ENCODE measurements around the gene SRGAP1.
"Not testable (repeated sequence)": the region's sequence is repeated elsewhere in the genome, so short reads cannot be mapped to it uniquely, and the experiment has no call there.

SRGAP1 gene

DNA sequence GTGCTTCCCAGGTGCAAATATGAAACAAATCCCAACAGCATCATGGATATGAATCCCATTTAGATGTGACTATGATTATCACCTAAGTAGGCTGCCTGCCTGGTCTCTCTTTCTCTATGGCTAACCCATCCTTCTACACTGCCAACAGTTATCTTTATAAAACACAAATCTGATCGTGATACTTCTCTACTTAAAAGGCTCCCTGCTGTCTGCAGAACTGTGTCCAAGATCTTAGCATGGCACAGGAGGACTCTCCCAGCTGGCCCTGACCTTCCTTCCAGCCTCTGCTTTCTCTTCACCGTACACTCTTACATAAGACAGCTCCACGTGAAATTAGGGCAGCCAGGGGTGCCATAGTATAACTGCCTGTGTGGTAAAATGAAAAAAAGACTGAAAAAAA, 3.5 kb upstream of the SRGAP1 start:
- no peak for DNase-seq

- DNase-seq: no peak
These were observed 2.9 kb upstream of the SRGAP1 start for GRCh38 chr12:63841571-63841970.

- DNase-seq: not testable (repeated sequence)
These were observed 1.8 kb upstream of the SRGAP1 start for GRCh38 chr12:63842750-63843149.

- no peak for DNase-seq
These were observed 1.2 kb upstream of the SRGAP1 start for GRCh38 chr12:63843254-63843720.

GRCh38 chr12:63843721-63844390, 644 bp upstream of the SRGAP1 start:
- DNase-seq: peak; percentile 58

- no peak for DNase-seq
These were observed 1.2 kb downstream of the SRGAP1 start for GRCh38 chr12:63845726-63846125.

- no peak for DNase-seq
These were observed 1.9 kb downstream of the SRGAP1 start for GRCh38 chr12:63846238-63846967.

GRCh38 chr12:63848450-63848849, 4.0 kb downstream of the SRGAP1 start:
- DNase-seq: no peak

GRCh38 chr12:63849106-63849620, 4.7 kb downstream of the SRGAP1 start:
- no peak for DNase-seq

DNA sequence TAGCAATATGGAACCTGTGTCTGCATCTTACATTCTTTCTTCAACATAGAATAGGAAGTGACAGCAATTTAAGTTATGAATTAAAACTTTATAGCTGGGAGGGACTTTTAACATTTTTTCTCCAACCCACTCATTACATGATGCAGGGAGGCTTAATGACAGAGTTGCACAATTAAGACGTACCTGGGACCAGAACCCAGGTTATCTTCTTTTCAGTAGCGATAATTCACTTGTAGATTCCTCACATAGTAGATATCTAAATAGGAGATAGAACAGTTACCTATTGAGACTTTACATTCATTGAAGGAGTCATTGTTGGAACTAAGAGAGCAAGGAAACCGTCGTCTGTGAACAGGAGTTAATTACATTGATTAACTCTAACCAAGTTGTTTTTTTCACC, 5.1 kb downstream of the SRGAP1 start:
- DNase-seq: no peak

- DNase-seq: no peak
These were observed 9.5 kb downstream of the SRGAP1 start for GRCh38 chr12:63853978-63854377.

- no peak for DNase-seq
These were observed 10.8 kb downstream of the SRGAP1 start for GRCh38 chr12:63855299-63855698.

- no peak for DNase-seq
These were observed 13.5 kb downstream of the SRGAP1 start for GRCh38 chr12:63857771-63858670.

- DNase-seq: not testable (repeated sequence)
These were observed 15.4 kb downstream of the SRGAP1 start for GRCh38 chr12:63859880-63860279.

- DNase-seq: no peak
These were observed 17.9 kb downstream of the SRGAP1 start for GRCh38 chr12:63862187-63862968.

DNA sequence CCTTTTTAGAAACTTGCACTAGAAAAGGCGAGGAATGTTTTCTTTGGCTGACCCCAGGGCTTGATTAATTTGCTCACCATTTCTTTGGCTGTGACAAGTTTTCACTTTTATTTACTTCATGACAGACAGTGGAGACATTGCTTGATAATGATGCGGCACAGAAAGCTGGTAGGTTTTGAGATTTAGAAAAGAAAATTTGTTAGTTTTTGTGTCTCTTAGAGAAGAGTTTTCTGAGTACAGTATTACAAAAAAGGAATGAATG, 18.4 kb downstream of the SRGAP1 start:
- DNase-seq: no peak

DNA sequence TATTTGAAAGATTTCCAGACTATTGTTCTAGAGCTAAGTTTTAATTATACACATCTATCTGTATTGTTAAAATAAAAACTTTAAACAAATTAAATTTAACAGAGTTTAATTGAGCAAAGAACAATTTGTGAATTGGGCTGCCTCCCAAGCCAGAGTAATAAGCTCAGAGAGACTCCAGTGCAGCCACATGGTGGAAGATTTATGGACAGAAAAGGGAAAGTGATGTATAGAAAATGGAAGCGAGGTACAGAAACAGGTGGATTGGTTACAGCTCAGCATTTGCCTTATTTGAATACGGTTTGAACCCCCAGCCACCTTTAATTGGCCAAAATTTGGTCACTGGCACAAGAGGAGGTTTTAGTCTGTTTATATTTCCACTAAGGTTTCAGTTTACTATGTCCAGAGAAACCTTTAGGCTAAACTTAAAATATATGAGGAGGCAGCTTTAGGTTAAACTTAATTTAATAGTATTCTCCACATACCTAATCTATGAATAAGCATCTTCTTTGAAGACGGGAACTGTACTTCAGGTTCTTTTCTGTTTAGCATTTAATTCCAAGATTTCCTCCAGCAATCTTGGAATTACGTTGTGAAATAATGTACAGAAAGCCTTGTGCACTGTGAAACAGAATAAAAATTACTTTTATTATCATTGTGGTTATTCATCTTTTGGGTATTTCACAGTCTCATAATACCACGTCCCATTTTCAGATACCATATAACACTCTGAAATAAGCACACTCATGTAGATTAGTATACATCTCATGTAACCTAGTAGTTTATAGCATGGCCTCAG, 19.4 kb downstream of the SRGAP1 start:
- DNase-seq: no peak

DNA sequence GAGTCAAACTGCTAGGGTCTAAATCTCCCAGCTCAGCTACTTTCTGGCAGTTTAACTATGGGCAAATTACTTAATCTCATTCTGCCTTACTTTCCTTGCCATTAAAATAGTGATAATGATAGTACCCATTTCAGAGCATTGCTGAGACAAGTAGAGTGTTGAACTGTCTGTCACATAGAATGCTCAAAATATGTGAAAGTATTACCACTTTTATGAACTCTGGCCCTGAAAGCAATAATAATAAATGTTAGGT, 19.9 kb downstream of the SRGAP1 start:
- no peak for DNase-seq

DNA sequence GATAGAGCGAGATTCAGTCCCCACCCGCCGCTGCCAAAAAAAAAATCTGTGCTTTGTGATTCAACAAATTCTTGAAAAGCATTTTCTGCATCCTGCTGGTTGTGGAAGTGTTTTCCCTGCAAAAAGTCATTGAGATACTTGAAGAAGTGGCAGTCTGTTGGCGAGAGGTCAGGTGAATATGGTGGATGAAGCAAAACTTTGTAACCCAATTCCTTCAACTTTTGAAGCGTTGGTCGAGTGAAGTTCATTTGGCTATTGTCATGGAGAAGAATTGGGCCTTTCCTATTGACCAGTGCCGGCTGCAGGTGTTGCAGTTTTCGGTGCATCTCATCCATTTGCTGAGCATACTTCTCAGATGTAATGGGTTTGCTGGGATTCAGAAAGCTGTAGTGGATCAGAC, 20.9 kb downstream of the SRGAP1 start:
- DNase-seq: no peak

- DNase-seq: no peak
These were observed 22.6 kb downstream of the SRGAP1 start for GRCh38 chr12:63867053-63867452.

GRCh38 chr12:63869656-63870055, 25.2 kb downstream of the SRGAP1 start:
- DNase-seq: no peak

- no peak for DNase-seq
These were observed 26.3 kb downstream of the SRGAP1 start for GRCh38 chr12:63870838-63871237.

All from activated T-cell treated with anti-CD3 and anti-CD28 coated beads for 4 hours (primary cell).